ENCODE data around the gene PRKCA.

Gene PRKCA

DNA sequence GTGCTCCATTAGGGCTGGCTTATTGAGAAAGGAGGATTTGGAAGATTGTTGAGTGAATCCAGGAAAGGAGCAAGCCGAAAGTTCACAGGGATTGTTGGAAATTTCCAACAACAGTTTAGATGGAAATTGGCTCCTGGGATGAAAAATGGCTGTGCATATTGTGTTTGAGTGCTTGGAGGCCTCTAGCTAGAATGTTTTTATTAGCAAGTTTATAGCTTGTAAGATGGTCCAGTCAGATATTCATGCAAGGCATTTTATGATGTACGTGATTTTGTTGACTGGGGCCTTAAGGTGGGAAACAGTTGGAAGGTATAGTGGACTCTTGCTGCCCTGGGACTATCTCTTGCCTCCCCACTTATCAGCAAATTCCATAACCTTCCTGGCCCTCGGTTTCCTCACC, 216.7 kb downstream of the PRKCA start:
- H3K79me2 ChIP-seq (ENCODE audit: low read length), result no peaks in the 10 kb centered on the region
- H3K9ac ChIP-seq (ENCODE audit: low read length), result no peak overlapping the region
- no peak overlapping the region for H3K4me3 ChIP-seq (ENCODE audit: low read length)
- H3K36me3 ChIP-seq (replicated peaks; ENCODE audit: low read depth, low read length), result no peaks in the 10 kb centered on the region
- TF ChIP-seq, protein P1, sequence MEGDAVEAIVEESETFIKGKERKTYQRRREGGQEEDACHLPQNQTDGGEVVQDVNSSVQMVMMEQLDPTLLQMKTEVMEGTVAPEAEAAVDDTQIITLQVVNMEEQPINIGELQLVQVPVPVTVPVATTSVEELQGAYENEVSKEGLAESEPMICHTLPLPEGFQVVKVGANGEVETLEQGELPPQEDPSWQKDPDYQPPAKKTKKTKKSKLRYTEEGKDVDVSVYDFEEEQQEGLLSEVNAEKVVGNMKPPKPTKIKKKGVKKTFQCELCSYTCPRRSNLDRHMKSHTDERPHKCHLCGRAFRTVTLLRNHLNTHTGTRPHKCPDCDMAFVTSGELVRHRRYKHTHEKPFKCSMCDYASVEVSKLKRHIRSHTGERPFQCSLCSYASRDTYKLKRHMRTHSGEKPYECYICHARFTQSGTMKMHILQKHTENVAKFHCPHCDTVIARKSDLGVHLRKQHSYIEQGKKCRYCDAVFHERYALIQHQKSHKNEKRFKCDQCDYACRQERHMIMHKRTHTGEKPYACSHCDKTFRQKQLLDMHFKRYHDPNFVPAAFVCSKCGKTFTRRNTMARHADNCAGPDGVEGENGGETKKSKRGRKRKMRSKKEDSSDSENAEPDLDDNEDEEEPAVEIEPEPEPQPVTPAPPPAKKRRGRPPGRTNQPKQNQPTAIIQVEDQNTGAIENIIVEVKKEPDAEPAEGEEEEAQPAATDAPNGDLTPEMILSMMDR (IDR thresholded peaks at IDR 0.05; ENCODE audit: low read depth, low read length), result no peak
- no peak for TF ChIP-seq EZH2phosphoT487 (IDR thresholded peaks at IDR 0.05; ENCODE audit: low read depth)
- no peak overlapping the region for H3K4me2 ChIP-seq (ENCODE audit: low read length)
- peaks cover 5% of the 10 kb centered on the region; the same call in 1 of the 2 replicates for H3K4me1 ChIP-seq (ENCODE audit: low read length)
- H2AFZ ChIP-seq (ENCODE audit: low read depth, low read length), result no peak overlapping the region
- no peaks in the 10 kb centered on the region for H3K9me3 ChIP-seq (ENCODE audit: insufficient read depth, low read length)
- no peak overlapping the region for H3K27ac ChIP-seq (ENCODE audit: low read length)
- peaks cover 4% of the 10 kb centered on the region; the same call in 1 of the 2 replicates for H3K27me3 ChIP-seq (ENCODE audit: low read depth, low read length)
- no peaks in the 10 kb centered on the region for H4K20me1 ChIP-seq (ENCODE audit: insufficient read depth, low read length)

DNA sequence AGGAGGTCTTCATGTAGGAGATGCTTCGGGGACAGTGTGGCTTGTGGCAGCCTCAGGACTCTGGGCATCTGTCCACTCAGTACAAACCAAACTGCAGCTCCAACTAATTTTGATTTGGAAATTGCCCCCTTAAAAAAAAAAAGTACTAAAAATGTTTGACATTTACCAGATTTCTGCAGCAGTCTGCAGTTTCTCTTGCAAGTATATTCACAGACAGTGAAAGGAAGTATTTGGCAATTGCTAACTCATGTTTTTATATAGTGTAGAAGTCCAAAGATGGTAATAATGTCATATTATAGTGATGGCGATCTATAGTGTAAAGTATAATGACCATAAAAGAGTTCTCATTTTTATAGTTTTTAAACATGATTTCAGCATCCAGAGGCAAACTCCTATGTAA, 218.6 kb downstream of the PRKCA start:
- Histone ChIP-seq H3K4me1 (ENCODE audit: low read length) (peaks cover 5% of the 10 kb centered on the region; the same call in 1 of the 2 replicates), H3K9me3 (ENCODE audit: insufficient read depth, low read length) (no peaks in the 10 kb centered on the region), H4K20me1 (ENCODE audit: insufficient read depth, low read length) (no peaks in the 10 kb centered on the region), H3K79me2 (ENCODE audit: low read length) (no peaks in the 10 kb centered on the region), H2AFZ (ENCODE audit: low read depth, low read length) (no peak overlapping the region), H3K4me3 (ENCODE audit: low read length) (no peak overlapping the region), H3K4me2 (ENCODE audit: low read length) (no peak overlapping the region), H3K27ac (ENCODE audit: low read length) (no peak overlapping the region), H3K27me3 (ENCODE audit: low read depth, low read length) (peaks cover 4% of the 10 kb centered on the region; the same call in 1 of the 2 replicates), H3K36me3 (replicated peaks; ENCODE audit: low read depth, low read length) (no peaks in the 10 kb centered on the region), H3K9ac (ENCODE audit: low read length) (no peak overlapping the region)
- TF ChIP-seq, protein P1 (IDR thresholded peaks at IDR 0.05; ENCODE audit: low read depth, low read length), result no peak
- TF ChIP-seq EZH2phosphoT487 (IDR thresholded peaks at IDR 0.05; ENCODE audit: low read depth), result no peak

DNA sequence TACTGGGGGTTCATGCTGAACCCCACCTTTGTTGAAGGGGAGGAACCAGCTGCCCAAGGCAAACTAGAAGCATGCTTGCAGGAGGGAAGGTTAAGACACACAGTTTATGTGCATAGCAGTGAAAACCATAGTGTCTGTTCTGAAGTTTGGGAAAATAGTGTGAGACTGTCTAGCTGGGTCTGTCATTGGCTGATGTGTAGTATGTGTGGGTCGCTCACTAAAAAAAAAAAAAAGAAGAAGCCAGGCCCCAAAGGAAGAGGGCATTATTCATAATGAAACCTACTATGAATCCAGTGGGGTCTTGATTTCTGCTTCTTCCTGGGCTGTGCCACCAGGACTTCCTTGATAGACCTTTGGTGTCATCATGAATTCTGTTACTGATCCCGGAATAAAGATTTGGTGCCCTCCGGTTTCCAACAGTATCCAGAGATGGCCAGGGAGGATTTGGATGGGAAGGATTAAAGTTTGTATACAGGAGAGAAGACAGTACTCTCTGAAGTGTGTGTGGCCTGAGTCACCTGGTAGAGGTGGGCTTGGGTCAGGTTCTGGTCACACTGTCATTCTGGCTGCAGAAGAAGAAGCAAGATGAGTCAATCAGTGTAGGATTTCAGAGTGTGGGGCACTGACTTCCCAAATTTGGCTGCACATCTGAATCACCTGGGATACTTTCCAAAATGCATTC, 220.3 kb downstream of the PRKCA start:
- H4K20me1 ChIP-seq (ENCODE audit: insufficient read depth, low read length), result no peaks in the 10 kb centered on the region
- H3K4me3 ChIP-seq (ENCODE audit: low read length), result no peak overlapping the region
- no peaks in the 10 kb centered on the region for H3K9me3 ChIP-seq (ENCODE audit: insufficient read depth, low read length)
- H3K36me3 ChIP-seq (replicated peaks; ENCODE audit: low read depth, low read length), result no peaks in the 10 kb centered on the region
- peaks cover 4% of the 10 kb centered on the region; the same call in 1 of the 2 replicates for H3K27me3 ChIP-seq (ENCODE audit: low read depth, low read length)
- H3K4me1 ChIP-seq (ENCODE audit: low read length), result peaks cover 5% of the 10 kb centered on the region; the same call in 1 of the 2 replicates
- no peak overlapping the region for H3K27ac ChIP-seq (ENCODE audit: low read length)
- H2AFZ ChIP-seq (ENCODE audit: low read depth, low read length), result no peak overlapping the region
- TF ChIP-seq, protein P1 (IDR thresholded peaks at IDR 0.05; ENCODE audit: low read depth, low read length), result no peak
- no peak for TF ChIP-seq EZH2phosphoT487 (IDR thresholded peaks at IDR 0.05; ENCODE audit: low read depth)
- H3K4me2 ChIP-seq (ENCODE audit: low read length), result no peak overlapping the region
- H3K79me2 ChIP-seq (ENCODE audit: low read length), result no peaks in the 10 kb centered on the region
- H3K9ac ChIP-seq (ENCODE audit: low read length), result no peak overlapping the region

DNA sequence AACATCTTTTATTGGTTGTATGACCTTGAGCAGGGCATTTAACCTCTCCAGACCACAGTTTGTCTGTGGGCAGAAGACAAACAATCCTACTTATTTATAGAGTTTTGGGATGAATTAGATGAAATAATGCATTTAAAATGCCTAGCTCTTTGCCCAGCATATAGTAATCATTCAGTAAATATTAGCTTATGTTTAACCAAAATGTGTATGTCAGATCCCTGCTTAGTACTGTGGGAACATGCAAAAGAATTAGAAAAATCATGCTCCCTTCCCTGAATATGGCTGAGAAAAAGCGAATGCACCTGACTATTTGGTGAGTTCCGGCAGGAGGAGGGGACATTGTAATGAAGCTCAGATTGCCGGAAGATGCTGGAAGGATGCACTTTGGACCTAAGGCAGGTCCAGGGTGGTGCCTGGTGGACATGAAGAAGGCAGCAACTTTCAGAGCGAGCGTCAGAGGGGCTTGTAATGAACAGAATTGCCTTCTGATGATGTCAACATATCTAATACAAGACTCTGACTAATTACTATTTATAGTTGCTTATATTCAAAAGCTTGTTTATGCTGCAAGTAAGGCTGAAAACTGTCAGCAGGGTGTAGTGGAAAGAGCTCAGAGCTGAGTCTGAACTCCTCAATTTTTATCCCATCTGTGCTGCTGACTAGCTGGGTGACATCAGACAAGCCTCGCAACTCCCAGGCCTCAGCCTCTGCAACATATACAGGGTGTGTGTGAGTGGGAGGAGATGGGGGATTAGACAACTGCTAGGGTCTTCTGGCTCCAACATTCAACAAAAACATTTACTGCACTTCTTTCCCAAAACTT, 221.2 kb downstream of the PRKCA start:
- Histone ChIP-seq H2AFZ (ENCODE audit: low read depth, low read length) (no peak overlapping the region), H3K4me3 (ENCODE audit: low read length) (no peak overlapping the region), H4K20me1 (ENCODE audit: insufficient read depth, low read length) (no peaks in the 10 kb centered on the region), H3K4me1 (ENCODE audit: low read length) (peaks cover 5% of the 10 kb centered on the region; the same call in 1 of the 2 replicates), H3K79me2 (ENCODE audit: low read length) (no peaks in the 10 kb centered on the region), H3K9ac (ENCODE audit: low read length) (no peak overlapping the region), H3K27me3 (ENCODE audit: low read depth, low read length) (peaks cover 4% of the 10 kb centered on the region; the same call in 1 of the 2 replicates), H3K27ac (ENCODE audit: low read length) (no peak overlapping the region), H3K9me3 (ENCODE audit: insufficient read depth, low read length) (no peaks in the 10 kb centered on the region), H3K4me2 (ENCODE audit: low read length) (no peak overlapping the region), H3K36me3 (replicated peaks; ENCODE audit: low read depth, low read length) (no peaks in the 10 kb centered on the region)
- no peak for TF ChIP-seq EZH2phosphoT487 (IDR thresholded peaks at IDR 0.05; ENCODE audit: low read depth)
- TF ChIP-seq, protein P1 (IDR thresholded peaks at IDR 0.05; ENCODE audit: low read depth, low read length), result no peak
